Stimulated activated CD8-positive, alpha-beta memory T cell treated with anti-CD3 and anti-CD28 coated beads, Interleukin-2, amount 100 ng/mL, for 48 hours (primary cell): ENCODE measurements around the gene PLEKHA4.
"Not testable (repeated sequence)": the region's sequence is repeated elsewhere in the genome, so short reads cannot be mapped to it uniquely, and the experiment has no call there.

Experiments used
- DNase-seq, 2 donors: peaks; one replicate each; pipeline ENCODE4 v3.0.0-alpha.2; 2020; ENCODE audit warnings: low read depth in 2 of 2

PLEKHA4 gene

GRCh38 chr19:48889496-48889895, 21.1 kb upstream of the PLEKHA4 start:
- DNase-seq: not testable (repeated sequence)

GRCh38 chr19:48887861-48888612, 19.6 kb upstream of the PLEKHA4 start:
- no peak for DNase-seq

- DNase-seq: no peak
Measured at GRCh38 chr19:48883726-48884125, 15.3 kb upstream of the PLEKHA4 start.

- no peak for DNase-seq
Measured at GRCh38 chr19:48881741-48882657, 13.6 kb upstream of the PLEKHA4 start.

GRCh38 chr19:48879696-48880095, 11.3 kb upstream of the PLEKHA4 start:
- DNase-seq: not testable (repeated sequence)

- DNase-seq: no peak
Measured at GRCh38 chr19:48879025-48879637, 10.7 kb upstream of the PLEKHA4 start.

- DNase-seq: no peak
Measured at GRCh38 chr19:48878196-48879024, 10.0 kb upstream of the PLEKHA4 start.

GRCh38 chr19:48877855-48878195, 9.4 kb upstream of the PLEKHA4 start:
- DNase-seq: no peak

- not testable (repeated sequence) for DNase-seq
Measured at GRCh38 chr19:48876043-48876981, 7.9 kb upstream of the PLEKHA4 start.

- no peak for DNase-seq
Measured at GRCh38 chr19:48874303-48875135, 6.1 kb upstream of the PLEKHA4 start.

GRCh38 chr19:48873476-48874302, 5.3 kb upstream of the PLEKHA4 start:
- no peak for DNase-seq

- peak; percentile 51 to 58 for DNase-seq
Measured at GRCh38 chr19:48872884-48873475, 4.6 kb upstream of the PLEKHA4 start.

GRCh38 chr19:48872182-48872883, 3.9 kb upstream of the PLEKHA4 start, which contains the start of gene PPP1R15A:
Gene PPP1R15A, plus strand, starts transcription at chr19:48872421. Its CDS starts 813 bp downstream, at chr19:48873234.
- peak; percentile 94 to 99 for DNase-seq

GRCh38 chr19:48871471-48872181, 3.2 kb upstream of the PLEKHA4 start:
- DNase-seq: not testable (repeated sequence)

- DNase-seq: no peak
Measured at GRCh38 chr19:48870048-48870447, 1.6 kb upstream of the PLEKHA4 start.

- no peak for DNase-seq
Measured at GRCh38 chr19:48867746-48868113, 687 bp downstream of the PLEKHA4 start.
